PC-9 (cell line): Measurements from ENCODE around the gene KRTAP9-4.

Experiments
- CTCF ChIP-seq: fragments of 200-600 bp; sonication (generic); conservative IDR thresholded peaks from 2 replicates; pipeline ENCODE4 v1.6.1; 2017; ENCODE audit warnings: mixed run types, antibody characterized with exemption, mild to moderate bottlenecking, moderate library complexity
- EZH2 ChIP-seq: fragments of 200-600 bp; sonication (generic); IDR thresholded peaks from 2 replicates; pipeline ENCODE4 v1.8.0; 2017; ENCODE audit warnings: antibody characterized with exemption, low read depth

GRCh38 chr17:41267711-41268110, 18.2 kb downstream of the KRTAP9-4 start:
- no peak for TF ChIP-seq EZH2
- no peak for TF ChIP-seq CTCF
